Limb (tissue), 2 donors: ENCODE results near the gene KRTAP19-1.
A peak's percentile ranks its signal among the peaks of the same experiment; 100 is the strongest.
"Not testable (repeated sequence)": the region's sequence is repeated elsewhere in the genome, so short reads cannot be mapped to it uniquely, and the experiment has no call there.

Source experiments
- DNase-seq, 2 donors: peaks; one replicate each; pipeline ENCODE4 v3.0.0-alpha.2; 2016; ENCODE audit errors: extremely low spot score in 2 of 2

The KRTAP19-1 gene

DNA sequence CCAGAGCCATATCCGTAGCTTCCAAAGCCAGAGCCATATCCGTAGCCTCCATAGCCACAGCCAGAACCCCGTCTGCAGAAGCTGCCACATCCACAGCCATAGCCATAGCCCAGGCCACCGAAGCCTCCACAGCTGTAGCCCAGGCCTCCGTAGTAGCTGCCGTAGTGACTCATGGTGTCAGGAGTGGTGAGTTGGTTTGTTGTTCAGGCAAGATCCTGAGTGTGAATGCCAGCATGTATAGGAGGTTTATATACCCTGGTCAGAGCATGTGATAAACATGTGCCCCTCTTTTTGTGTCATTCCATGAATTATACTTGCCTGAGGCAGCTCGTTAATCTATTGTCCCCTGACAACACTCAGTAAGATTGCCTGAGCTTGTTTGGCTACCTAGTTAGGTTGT is at the start of gene KRTAP19-1:
Gene KRTAP19-1 (minus strand): TSS at position 223 of the 400 bp plus-strand sequence. CDS start 50 bp downstream, at position 173.
- DNase-seq = no peak

DNA sequence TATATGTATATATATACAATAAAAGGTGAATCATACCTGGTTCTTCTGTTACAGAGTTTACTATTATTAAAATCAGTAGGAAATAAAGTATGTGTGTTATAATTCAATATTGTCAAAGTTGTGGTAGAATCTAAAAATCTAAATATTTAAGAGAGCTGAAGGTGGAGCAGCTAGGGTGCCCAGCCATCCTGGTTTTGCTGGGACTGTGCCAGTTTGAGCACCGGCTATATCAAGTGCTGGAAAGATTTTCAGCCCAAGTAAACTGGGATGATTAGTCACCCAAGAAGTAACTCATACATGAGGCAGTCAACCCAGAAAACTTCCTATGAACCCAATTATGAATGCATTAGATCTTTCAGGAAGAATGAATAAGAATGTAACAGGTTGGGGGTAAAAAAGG is 38.7 kb upstream of the KRTAP19-1 start:
- DNase-seq = no peak

DNA sequence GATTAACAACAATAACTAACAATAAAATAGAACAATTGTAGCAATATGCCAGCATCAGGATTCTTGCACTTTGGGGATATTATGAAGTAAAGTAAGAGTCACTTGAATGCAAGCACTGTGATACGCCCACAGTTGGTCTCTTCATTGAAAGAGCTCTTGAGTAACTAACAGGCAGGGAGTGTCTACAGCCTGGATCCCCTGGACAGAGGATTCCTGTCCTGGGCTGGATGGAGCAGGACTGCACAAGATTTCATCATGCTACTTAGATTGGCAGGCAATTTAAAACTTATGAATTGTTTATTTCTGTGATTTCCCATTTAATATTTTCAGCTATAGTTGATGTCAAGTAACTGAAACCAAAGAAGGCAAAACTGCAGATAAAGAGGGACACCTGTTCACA is 35.5 kb upstream of the KRTAP19-1 start:
- no peak for DNase-seq

DNA sequence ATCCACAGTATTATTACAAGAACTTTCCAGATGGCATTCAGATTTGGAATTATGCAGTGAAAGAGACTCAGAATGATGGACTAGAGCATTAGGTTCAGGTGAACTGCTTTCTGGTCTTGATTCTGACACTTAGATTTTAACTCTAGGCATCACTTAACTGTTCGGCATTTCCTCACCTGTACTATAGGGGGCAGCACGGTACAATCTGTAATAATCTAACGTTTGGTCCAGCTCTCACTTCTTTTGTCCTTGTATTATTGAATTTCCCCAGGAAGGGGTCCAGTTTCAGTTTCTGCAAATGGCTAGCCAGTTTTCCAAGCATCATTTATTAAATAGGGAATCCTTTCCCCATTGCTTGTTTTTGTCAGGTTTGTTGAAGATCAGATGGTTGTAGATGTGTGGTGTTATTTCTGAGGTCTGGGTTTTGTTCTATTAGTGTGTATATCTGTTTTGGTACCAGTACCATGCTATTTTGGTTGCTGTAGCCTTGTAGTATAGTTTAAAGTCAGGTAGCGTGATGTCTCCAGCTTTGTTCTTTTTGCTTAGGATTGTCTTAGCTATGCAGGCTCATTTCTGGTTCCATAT is 25.5 kb upstream of the KRTAP19-1 start:
- not testable (repeated sequence) for DNase-seq

DNA sequence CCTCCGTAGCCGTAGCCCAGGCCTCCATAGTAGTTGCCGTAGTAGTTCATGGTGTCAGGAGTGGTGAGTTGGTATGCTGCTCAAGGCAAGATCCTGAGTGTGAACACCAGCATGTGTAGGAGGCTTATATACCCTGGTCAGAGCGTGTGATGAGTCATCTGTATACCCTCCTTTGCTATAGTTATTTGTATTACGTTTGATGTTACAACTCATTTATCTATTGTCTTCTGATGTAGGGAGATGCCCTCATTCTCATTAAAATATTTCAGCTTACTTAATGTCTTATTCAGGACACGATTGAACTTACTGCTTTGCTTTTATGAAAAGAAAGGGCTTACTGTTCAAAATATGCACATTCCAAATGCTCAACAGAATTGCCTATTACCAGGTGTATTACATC is 21.9 kb upstream of the KRTAP19-1 start, which contains the start of gene KRTAP19-5:
Gene KRTAP19-5 (minus strand): TSS at position 101 of the 400 bp plus-strand sequence. CDS start 51 bp downstream, at position 50.
- DNase-seq = no peak

DNA sequence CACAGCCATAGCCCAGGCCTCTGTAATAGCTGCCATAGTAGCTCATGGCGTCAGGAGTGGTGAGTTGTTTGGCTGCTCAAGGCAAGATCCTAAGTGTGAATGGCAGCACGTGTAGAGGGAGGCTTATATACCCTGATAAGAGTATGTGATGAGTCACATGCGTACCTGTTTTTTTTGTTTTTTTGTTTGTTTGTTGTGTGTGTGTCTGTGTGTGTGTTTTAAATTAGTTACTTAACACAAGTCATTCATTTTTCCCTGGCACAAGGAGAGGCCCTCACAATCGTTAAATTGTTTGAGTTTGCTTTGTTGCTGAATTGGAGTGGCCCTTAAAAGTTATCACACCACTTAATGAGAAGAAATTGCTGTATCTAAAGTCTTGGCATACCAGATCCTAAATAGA is 16.9 kb upstream of the KRTAP19-1 start, which contains the start of gene KRTAP19-4:
Gene KRTAP19-4 (minus strand): TSS at position 101 of the 400 bp plus-strand sequence. CDS start 55 bp downstream, at position 46.
- DNase-seq = no peak

DNA sequence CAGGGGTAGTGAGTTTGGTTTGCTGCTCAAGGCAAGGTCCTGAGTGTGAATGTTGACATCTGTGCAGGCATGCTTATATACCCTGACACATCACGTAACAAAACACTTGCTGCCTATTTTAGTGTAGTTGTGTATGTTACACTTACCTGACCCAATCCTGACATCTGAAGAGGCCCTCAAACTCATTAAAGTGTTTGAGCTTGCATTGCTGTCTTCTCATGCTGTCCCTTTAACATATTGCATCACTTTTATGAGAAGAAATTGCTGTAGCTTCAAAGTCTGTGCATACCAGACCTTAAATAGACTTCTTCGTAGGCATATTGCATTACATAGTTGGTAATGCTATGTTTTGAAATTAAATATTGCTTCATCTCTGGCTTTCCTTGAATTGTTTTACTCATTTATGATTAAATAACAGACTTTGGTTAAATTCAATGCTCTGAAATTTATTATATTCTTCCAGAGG is 11.8 kb upstream of the KRTAP19-1 start, which contains the start of gene KRTAP19-3:
Gene KRTAP19-3 (minus strand): TSS at position 51 of the 466 bp plus-strand sequence. CDS start 56 bp downstream, outside the sequence.
- DNase-seq = no peak

DNA sequence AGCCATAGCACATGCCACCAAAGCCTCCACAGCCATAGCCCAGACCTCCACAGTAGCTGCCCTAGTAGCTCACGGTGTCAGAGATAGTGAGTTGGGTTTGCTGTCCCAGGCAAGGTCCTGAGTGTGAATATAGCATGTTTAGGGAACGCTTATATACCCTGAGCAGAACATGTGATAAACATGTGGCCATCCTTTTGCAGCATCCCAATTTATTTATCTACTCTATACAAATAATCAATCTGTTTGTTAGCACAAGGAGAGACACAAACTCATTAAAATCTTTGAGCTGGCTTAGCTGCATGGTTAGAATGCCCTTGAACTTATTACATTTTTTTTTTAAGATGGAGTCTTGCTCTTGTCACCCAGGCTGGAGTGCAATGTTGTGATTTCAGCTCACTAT is 7.2 kb upstream of the KRTAP19-1 start, which contains the start of gene KRTAP19-2:
Gene KRTAP19-2 (minus strand): TSS at position 101 of the 400 bp plus-strand sequence. CDS start 88 bp downstream, at position 13.
- DNase-seq = no peak

DNA sequence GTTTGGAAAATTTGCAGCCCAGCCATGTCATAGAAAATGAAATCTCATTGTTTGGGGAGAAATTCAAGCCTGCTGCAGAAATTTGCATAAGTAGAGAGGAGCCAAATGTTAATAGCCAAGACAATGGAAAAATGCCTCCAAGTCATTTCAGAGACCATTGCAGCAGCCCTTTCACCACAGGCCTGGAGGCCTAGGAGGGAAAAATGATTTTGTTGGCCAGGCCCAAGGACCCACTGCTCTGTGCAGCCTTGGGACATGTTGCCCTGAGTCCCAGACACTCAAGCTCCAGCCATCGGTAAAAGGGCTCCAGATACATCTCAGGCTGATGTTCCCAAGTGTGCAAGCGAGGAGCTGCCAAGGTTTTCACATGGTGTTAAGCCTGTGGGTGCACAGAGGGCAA is 6.0 kb upstream of the KRTAP19-1 start:
- no peak for DNase-seq

DNA sequence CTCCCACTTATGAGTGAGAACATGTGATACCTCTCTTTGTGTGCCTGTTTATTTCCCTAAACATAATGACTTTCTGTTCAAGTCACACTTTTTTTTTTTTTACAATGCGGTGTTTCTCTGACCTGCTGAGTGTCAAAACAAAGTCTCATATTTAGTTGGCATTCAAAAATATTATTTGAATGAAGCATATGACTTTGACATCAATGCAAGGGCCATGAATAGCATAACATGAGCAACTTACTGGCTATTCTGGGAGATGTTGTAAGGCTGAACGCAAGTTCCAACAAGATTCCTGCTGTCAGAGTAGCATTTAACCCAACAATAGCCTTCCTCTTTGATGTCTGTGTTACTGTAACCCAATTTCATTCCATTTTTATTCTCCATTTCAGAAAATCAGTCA is 2.0 kb upstream of the KRTAP19-1 start:
- no peak for DNase-seq

DNA sequence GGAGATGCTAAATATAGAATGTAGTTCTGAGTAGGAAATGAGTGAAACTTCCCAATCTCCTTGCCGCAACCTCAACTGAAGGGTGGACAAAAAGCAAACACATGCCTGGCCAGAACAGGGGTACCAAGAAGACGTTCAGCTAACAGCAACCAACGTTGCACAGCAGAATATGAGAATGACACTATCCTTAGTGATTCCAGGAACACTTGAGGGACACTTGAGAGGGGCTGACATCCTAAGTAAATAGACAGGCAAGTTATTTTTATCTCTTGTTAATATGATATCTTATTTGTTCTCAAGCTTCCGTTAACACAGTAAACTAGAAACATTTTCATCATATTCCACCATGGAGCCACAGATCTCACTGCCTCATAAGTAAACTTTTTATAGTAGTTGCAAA is 908 bp downstream of the KRTAP19-1 start:
- DNase-seq = no peak

DNA sequence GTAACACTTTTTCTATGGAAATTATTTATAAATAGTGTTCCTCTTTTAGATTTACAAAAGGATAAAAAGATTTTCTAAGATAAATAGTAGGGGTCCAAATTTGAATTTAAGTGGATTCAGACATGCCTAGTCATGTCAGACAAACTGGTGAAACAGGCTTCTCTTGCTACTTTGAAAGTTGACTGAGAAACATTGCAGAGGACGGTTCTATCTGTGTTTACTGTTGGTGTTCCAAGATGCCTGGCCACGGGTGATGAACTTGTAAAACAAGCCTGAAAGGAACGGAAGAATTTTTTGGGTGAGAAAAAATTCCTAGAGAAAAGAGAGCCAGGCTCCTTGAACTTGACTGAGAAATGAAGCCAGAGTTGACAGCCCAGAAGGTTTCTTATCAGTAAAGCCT is 2.2 kb downstream of the KRTAP19-1 start:
- DNase-seq = no peak

DNA sequence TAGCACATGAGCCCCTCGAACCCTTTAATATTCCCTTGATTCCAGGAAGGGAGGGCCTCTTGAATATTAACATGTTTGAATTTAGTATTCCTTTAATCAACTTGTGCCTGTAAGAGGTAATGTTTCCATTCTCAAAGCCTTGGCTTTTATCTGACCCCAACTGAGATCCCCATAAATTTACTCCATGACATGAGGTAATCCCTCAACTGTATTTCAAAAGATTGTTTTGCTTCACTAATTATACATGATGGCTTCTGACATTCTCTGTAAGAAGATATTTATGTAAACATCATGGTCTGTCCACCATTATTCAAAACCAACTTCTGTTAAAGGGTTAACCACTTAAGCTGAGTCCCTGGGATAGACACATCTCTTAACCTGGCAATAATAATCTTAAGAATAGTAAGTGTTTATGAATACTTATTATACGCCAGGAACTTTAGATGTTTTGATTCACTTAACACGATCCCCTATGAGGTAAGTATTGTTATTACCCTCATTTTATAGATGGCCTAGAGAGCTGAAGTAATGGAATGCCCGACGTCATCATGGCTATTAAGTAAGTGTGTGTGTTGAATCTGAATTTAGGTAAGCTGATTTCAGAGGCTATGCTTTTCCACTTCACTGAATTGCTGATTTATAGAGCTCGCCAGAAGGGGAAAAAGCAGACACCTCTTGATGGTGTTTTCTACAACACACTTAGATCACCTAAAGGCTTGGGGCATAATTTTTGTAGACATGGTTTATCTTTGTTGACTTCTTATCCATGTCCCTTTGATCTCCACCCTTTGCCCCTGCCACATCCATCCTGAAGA is 11.1 kb downstream of the KRTAP19-1 start:
- no peak for DNase-seq

DNA sequence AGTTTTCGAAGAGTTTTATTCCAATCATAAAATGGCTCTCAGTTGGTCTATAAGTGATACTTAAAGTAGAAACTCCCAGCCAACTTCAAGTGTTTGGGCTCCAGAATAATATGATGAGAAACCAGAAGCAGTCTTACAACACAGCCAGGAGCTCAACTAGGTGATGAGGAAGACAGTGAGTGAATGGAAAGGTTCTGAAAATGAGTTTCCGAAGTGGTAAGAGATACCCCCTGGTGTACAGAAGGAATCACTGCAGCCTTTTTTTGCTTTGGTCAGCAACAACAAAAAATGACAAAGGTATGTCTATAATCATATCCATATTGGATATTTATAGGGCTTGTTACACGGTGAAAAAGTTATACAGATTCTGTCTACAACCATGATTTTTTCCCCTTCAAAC is 16.5 kb downstream of the KRTAP19-1 start:
- DNase-seq = no peak

DNA sequence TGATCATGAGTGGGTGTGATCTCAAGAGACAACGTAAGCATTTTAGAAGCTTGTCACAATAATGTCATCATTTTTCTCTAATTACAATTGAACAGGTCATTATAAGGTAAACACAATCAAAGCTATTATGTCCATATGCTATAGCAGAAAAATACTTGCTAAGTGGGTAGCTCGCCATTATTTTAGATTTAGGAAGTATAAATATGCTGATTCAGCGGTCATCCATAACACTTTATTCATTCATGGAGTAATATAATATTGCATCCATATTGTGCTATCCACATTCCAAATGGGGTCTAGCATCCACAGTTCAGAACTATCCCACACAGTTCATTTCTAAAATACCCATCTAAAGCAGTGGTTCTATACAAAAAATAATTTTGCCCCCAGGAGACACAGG is 31.7 kb downstream of the KRTAP19-1 start:
- DNase-seq = no peak

DNA sequence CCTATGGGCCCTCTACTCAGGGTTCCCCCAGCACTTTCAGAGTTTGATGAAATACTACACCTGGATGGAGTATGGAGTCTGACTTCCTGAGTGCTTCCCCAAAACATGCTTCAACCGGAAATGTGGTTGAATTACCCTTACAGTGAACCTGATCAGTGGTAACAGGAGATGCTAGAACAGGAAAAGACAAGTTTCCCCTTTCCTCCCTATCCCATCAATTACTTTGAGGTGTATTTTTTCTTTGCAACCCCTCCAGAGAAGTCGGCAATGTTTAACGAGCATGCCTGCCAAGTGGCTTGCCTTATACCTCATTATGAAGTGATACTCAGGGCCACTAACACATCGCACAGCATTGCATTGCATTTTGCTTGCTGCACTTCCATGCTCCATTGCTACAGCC is 33.1 kb downstream of the KRTAP19-1 start:
- no peak for DNase-seq

DNA sequence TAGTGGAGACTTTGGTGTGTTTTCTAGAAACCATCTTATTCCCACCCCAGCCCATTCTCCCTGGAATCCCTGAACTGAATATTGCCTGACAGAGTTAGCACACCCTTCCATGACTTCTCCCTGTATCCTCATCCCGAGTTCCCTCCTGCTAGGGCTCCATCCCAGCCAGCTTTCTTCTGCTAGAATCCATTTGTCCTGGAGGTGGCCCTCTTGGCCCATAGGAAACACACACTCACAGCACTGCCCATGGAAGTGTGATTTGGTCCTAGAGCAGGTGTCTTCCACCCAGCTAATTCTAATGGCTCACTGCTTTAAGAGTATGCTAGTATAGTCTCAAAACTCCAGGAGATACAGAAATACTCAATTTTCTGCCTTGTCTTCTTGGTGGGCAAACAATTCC is 36.0 kb downstream of the KRTAP19-1 start:
- DNase-seq = no peak

DNA sequence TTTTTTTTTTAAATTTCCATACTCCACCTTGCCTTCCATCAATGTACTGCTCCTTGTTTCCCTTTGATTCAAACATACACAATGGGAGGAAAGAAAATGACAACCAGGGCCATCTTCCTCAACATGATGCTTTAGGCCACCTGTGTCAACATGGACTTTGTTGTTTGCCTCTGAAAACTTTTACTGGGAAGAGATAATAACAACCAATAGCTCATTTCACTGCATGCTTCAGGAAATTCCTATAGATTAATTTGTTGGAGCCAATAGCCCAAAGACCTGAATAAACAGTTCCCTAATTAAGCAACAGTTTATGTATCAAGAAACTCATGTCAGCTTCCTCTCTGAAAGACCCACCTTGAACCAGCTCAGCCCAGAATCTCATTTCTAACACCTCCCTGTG is 36.9 kb downstream of the KRTAP19-1 start:
- no peak for DNase-seq

DNA sequence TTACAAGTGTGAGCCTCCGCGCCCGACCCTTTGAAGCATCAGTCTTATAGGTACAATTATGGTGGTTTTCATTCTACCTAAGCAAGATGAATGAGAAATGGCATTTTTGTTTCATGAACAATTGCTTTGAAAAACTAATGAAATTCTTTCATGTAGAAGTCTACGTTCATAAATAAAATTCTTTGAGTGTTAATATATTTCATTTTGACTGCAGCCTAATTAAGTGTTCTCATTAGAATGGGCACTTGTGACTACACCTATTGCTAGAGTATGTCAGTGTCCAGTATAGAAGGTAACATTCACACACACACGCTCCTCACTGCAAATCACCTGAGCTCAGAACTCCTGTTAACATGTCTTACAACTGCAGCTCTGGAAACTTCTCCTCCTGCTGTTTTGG is 40.2 kb downstream of the KRTAP19-1 start, which contains the start of gene KRTAP15-1:
Gene KRTAP15-1 (plus strand): TSS at position 301 of the 400 bp plus-strand sequence. CDS start 53 bp downstream, at position 354.
- DNase-seq = no peak

DNA sequence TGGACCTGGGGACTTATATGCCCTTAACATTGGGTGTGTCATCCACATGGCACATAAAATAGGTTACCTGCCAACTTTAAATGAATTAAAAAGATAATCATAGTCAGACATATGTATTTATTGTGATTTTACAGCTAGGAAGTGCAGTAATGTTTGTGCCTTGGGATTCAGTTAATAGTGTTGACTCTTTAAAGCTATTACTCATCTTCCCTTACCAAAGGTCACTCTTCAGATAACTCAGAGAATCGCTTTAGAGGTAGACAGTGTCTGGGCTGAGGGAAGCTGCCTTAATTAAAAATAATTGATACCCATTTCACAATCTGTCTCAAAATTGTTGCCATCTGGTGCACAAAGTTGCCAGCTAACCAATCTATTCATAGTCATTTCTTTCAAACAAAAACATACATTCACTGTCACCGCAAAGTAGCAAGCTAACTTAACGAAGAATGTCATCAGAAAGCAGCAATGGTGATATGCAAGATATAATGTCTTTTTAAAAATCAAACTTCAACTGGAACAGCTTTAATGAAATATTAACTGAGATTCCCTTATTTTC is 43.1 kb downstream of the KRTAP19-1 start:
- no peak for DNase-seq

DNA sequence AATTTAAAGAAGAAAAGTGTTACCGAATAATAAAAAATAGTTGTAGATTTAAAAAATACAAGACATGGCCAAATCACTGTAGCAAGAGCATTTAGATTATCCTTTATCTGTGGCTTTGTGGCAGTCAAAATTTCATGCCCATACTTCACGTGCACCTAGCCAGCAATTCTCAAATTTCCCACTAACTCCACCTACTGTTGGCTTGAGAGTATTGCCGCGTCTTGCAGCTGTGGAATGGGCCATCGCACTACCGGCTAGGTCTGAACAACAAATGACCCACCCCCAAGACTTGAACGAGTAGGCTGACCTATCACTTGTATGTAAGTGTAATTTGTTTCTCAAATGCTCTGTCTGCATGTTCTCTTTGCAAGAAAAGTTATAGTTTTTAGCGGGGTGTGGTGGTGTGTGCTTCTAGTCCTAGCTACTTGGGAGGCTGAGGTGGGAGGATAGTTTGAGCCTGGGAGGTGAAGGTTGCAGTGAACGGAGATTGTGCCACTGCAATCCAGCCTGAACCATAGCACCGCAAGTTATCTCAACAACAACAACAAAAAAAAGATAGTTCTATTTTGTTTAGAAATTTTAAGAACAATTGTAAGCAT is 46.0 kb downstream of the KRTAP19-1 start:
- DNase-seq = peak in 1 of 2 donors; percentile 15
